DND-41 (cell line): Measurements from ENCODE around the gene MINDY4B.
"Not testable (repeated sequence)": the region's sequence is repeated elsewhere in the genome, so short reads cannot be mapped to it uniquely, and the experiment has no call there.

Experiments used
- ATAC-seq: fragments of 200-7000 bp; cut with Tn5 transposase; 3 replicates; pipeline ENCODE4 v1.9.1; 2021; ENCODE audit warnings: low read depth; ENCODE audit not compliant: insufficient read depth
- DNase-seq: peaks from one replicate; pipeline ENCODE4 v3.0.0-alpha.2; 2020
- H2AFZ ChIP-seq: 2 replicates; pipeline ENCODE4 v1.6.0; 2012; ENCODE audit warnings: low read depth, low read length
- H3K27ac ChIP-seq: 2 replicates; pipeline ENCODE4 v1.5.1; 2012; ENCODE audit warnings: low read length, inconsistent platforms
- H3K27me3 ChIP-seq: fragments of 200-600 bp; sonication (generic); 2 replicates; pipeline ENCODE4 v1.6.0; 2012; ENCODE audit warnings: low read length, mild to moderate bottlenecking, inconsistent platforms; ENCODE audit not compliant: insufficient read depth, poor library complexity
- H3K36me3 ChIP-seq: 2 replicates; pipeline ENCODE4 v1.5.1; 2012; ENCODE audit warnings: low read length, inconsistent platforms; ENCODE audit not compliant: insufficient read depth
- H3K4me1 ChIP-seq: 2 replicates; pipeline ENCODE4 v1.5.1; 2012; ENCODE audit warnings: mild to moderate bottlenecking, low read length; ENCODE audit not compliant: insufficient read depth
- H3K4me2 ChIP-seq: 2 replicates; pipeline ENCODE4 v1.6.0; 2012; ENCODE audit warnings: mild to moderate bottlenecking, moderate library complexity, low read length, inconsistent platforms; ENCODE audit not compliant: insufficient read depth
- H3K4me3 ChIP-seq, 2 experiments: fragments of 200-600 bp in 1 of 2; shearing (Covaris generic) in 1 of 2; 2 replicates each; pipeline ENCODE4 v1.5.1; 2012 to 2016; ENCODE audit warnings: inconsistent platforms in 2 of 2, low read length in 2 of 2, mild to moderate bottlenecking in 2 of 2, low read depth in 1 of 2, moderate library complexity in 1 of 2
- H3K79me2 ChIP-seq: 2 replicates; pipeline ENCODE4 v1.6.0; 2012; ENCODE audit warnings: low read length, inconsistent platforms; ENCODE audit not compliant: insufficient read depth
- H3K9ac ChIP-seq: 2 replicates; pipeline ENCODE4 v1.6.0; 2012; ENCODE audit warnings: low read depth, mild to moderate bottlenecking, inconsistent platforms, low read length, moderate library complexity
- H3K9me3 ChIP-seq: 2 replicates; pipeline ENCODE4 v1.5.1; 2012; ENCODE audit warnings: low read length, moderate library complexity, mild to moderate bottlenecking, inconsistent platforms; ENCODE audit not compliant: insufficient read depth, severe bottlenecking
- H4K20me1 ChIP-seq: 2 replicates; pipeline ENCODE4 v1.6.0; 2012; ENCODE audit warnings: low read length; ENCODE audit not compliant: insufficient read depth
- CTCF ChIP-seq: IDR thresholded peaks from 2 replicates; pipeline ENCODE4 v1.5.1; 2012; ENCODE audit warnings: borderline replicate concordance, low read length, moderate library complexity, mild to moderate bottlenecking; ENCODE audit not compliant: poor library complexity, severe bottlenecking; ENCODE audit errors: extremely low read depth
- EZH2 ChIP-seq: IDR thresholded peaks from 3 replicates; pipeline ENCODE4 v1.6.1; 2012; ENCODE audit warnings: borderline replicate concordance, low read depth, mild to moderate bottlenecking, moderate library complexity, low read length, inconsistent platforms; ENCODE audit not compliant: severe bottlenecking

The MINDY4B gene

GRCh38 chr3:150861851-150862250 is 43.4 kb downstream of the MINDY4B start:
- Histone ChIP-seq H3K4me3 (no peak overlapping the region), H3K4me1 (no peaks in the 10 kb centered on the region), H3K27me3 (peaks cover 16% of the 10 kb centered on the region), H2AFZ (no peak overlapping the region), H4K20me1 (no peaks in the 10 kb centered on the region), H3K79me2 (no peaks in the 10 kb centered on the region), H3K9ac (no peak overlapping the region), H3K4me2 (no peak overlapping the region), H3K9me3 (no peaks in the 10 kb centered on the region), H3K36me3 (no peaks in the 10 kb centered on the region), H3K27ac (no peak overlapping the region)
- ATAC-seq: no peak
- TF ChIP-seq EZH2: no peak
- TF ChIP-seq CTCF: no peak
- no peak for DNase-seq

- not testable (repeated sequence) for H3K4me1 ChIP-seq, H3K36me3 ChIP-seq, H3K9ac ChIP-seq, DNase-seq, ATAC-seq, H2AFZ ChIP-seq, H3K27ac ChIP-seq, H3K4me2 ChIP-seq, H3K9me3 ChIP-seq, H4K20me1 ChIP-seq, H3K4me3 ChIP-seq, H3K79me2 ChIP-seq
- H3K27me3 ChIP-seq: peaks cover 14% of the 10 kb centered on the region
Measured at GRCh38 chr3:150857936-150858335, 47.3 kb downstream of the MINDY4B start.

DNA sequence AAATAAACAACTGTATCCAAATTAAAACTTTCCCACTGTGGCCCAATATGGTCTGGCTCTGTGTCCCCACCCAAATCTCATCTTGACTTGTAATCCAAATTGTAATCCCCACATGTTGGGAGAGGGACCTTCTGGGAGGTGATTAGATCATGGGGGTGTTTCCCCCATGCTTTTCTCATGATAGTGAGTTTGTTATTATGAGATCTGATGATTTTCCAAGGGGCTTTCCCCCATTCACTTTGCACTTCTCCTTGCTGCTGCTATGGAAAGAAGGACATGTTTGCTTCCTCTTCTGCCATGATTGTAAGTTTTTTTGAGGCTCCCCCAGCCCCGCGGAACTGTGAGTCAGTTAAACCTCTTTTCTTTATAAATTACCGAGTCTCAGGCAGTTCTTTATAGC is 55.0 kb downstream of the MINDY4B start:
- Histone ChIP-seq H3K9ac (no peak overlapping the region), H3K27ac (no peak overlapping the region), H2AFZ (no peak overlapping the region), H3K79me2 (no peaks in the 10 kb centered on the region), H3K4me2 (no peak overlapping the region), H3K36me3 (no peaks in the 10 kb centered on the region), H3K9me3 (peaks cover 5% of the 10 kb centered on the region), H3K4me1 (no peaks in the 10 kb centered on the region), H3K27me3 (peaks cover 2% of the 10 kb centered on the region), H3K4me3 (no peak overlapping the region), H4K20me1 (no peaks in the 10 kb centered on the region)
- TF ChIP-seq EZH2 (no peak), CTCF (no peak)
- ATAC-seq (no peak), DNase-seq (no peak)

DNA sequence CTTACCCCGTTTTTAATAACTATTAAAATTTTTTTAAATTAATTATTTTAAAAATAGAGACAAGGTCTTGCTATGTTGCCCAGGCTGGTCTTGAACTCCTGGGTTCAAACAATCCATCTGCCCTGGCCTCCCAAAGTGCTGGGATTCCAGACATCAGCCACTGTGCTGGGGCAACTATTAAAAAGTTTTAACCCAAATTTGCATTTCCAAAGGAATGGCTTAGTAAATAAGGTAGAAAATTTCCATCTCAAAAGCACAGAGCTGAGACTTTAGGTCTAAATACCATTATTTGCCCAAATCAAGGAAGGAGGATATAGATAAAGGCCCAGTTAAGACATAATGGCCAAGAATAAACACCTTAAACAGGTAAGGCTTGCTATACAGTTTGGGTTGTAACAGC is 56.4 kb downstream of the MINDY4B start:
- Histone ChIP-seq H3K9me3 (peaks cover 5% of the 10 kb centered on the region), H4K20me1 (no peaks in the 10 kb centered on the region), H3K4me1 (no peaks in the 10 kb centered on the region), H2AFZ (no peak overlapping the region), H3K27me3 (peaks cover 5% of the 10 kb centered on the region), H3K4me3 (no peak overlapping the region), H3K9ac (no peak overlapping the region), H3K27ac (no peak overlapping the region), H3K36me3 (no peaks in the 10 kb centered on the region), H3K4me2 (no peak overlapping the region), H3K79me2 (no peaks in the 10 kb centered on the region)
- no peak for TF ChIP-seq EZH2
- no peak for DNase-seq
- ATAC-seq: no peak

- H3K4me1 ChIP-seq: no peaks in the 10 kb centered on the region
- no peaks in the 10 kb centered on the region for H3K36me3 ChIP-seq
- no peaks in the 10 kb centered on the region for H3K79me2 ChIP-seq
- H3K9me3 ChIP-seq: peaks cover 5% of the 10 kb centered on the region
- TF ChIP-seq CTCF (no peak), EZH2 (no peak)
- no peak overlapping the region for H3K27ac ChIP-seq
- H3K4me3 ChIP-seq: no peak overlapping the region
- no peak overlapping the region for H3K4me2 ChIP-seq
- no peak for ATAC-seq
- peaks cover 5% of the 10 kb centered on the region for H3K27me3 ChIP-seq
- H3K9ac ChIP-seq: no peak overlapping the region
- no peak for DNase-seq
- no peak overlapping the region for H2AFZ ChIP-seq
- no peaks in the 10 kb centered on the region for H4K20me1 ChIP-seq
Measured at GRCh38 chr3:150847433-150847832, 57.8 kb downstream of the MINDY4B start.
